A673 (cell line): Measurements from ENCODE around the gene WDR82. TPM values are rescaled to one million over a fixed set of nuclear protein-coding genes. Genes with fewer than 3 reads are reported as not detected.

ENCODE experiments used
- BruUV-seq: library from RNA; stranded (reverse); fragments of 400-500 nt; replicated peaks from 2 replicates; lab custom pipeline; 2021; lab: Mats Ljungman, UMichigan
- CTCF ChIA-PET: fragments of 300-600 bp; sonication (Branson Sonifier 250); formaldehyde crosslinking; loops from one replicate; lab custom pipeline; 2022; ENCODE audit warnings: antibody characterized with exemption; lab: Charles Lee
- POLR2A ChIA-PET: fragments of 300-600 bp; sonication (Branson Sonifier 250); formaldehyde crosslinking; loops from one replicate; lab custom pipeline; 2022; ENCODE audit warnings: antibody characterized with exemption; ENCODE audit not compliant: low non-redundant PET; lab: Charles Lee
- DNase-seq: peaks from one replicate; pipeline ENCODE4 v3.0.0-alpha.2; 2015; ENCODE audit warnings: low spot score
- H3K27ac ChIP-seq: fragments of 200-600 bp; sonication (generic); 2 replicates; pipeline ENCODE4 v1.5.1; 2016; ENCODE audit warnings: mixed run types, low read depth, mild to moderate bottlenecking, mixed read lengths, antibody characterized with exemption, low read length; ENCODE audit not compliant: poor library complexity, severe bottlenecking
- H3K27me3 ChIP-seq: fragments of 200-600 bp; sonication (generic); replicated peaks from 2 replicates; pipeline ENCODE4 v1.6.1; 2017; ENCODE audit warnings: mixed run types, low read depth, mild to moderate bottlenecking, mixed read lengths, antibody characterized with exemption, low read length; ENCODE audit not compliant: insufficient read depth, poor library complexity
- H3K36me3 ChIP-seq: fragments of 200-600 bp; sonication (generic); 2 replicates; pipeline ENCODE4 v1.6.1; 2016; ENCODE audit warnings: mixed run types, mild to moderate bottlenecking, mixed read lengths, antibody characterized with exemption, low read length; ENCODE audit not compliant: insufficient read depth, poor library complexity, severe bottlenecking
- H3K4me1 ChIP-seq: fragments of 200-600 bp; sonication (generic); 2 replicates; pipeline ENCODE4 v1.6.1; 2017; ENCODE audit warnings: mixed run types, mild to moderate bottlenecking, mixed read lengths, antibody characterized with exemption, low read length; ENCODE audit not compliant: insufficient read depth, poor library complexity, severe bottlenecking
- H3K4me3 ChIP-seq: fragments of 200-600 bp; sonication (generic); 2 replicates; pipeline ENCODE4 v1.5.1; 2016; ENCODE audit warnings: low read depth, mixed run types, mild to moderate bottlenecking, mixed read lengths, low read length; ENCODE audit not compliant: poor library complexity, severe bottlenecking
- H3K9me3 ChIP-seq: fragments of 200-600 bp; sonication (generic); 2 replicates; pipeline ENCODE4 v1.6.1; 2016; ENCODE audit warnings: mixed run types, low read depth, mild to moderate bottlenecking, mixed read lengths, antibody characterized with exemption, low read length; ENCODE audit not compliant: poor library complexity, severe bottlenecking
- EZH2 ChIP-seq: fragments of 200-600 bp; sonication (generic); IDR thresholded peaks from 2 replicates; pipeline ENCODE4 v1.6.1; 2017; ENCODE audit warnings: borderline replicate concordance, low read depth, mild to moderate bottlenecking, mixed read lengths, antibody characterized with exemption, low read length; ENCODE audit not compliant: poor library complexity, severe bottlenecking
- intact Hi-C: fragments of 100-400 bp; cut with micrococcal nuclease; formaldehyde crosslinking; loops from one replicate; pipeline ENCODE4 v1.10.0; 2022; ENCODE audit not compliant: unreplicated experiment
- total RNA-seq: library from RNA; stranded (reverse); gene quantifications from 2 replicates; pipeline ENCODE4 v1.2.3, GENCODE V29; 2021
- TF ChIP-seq, protein P1 (sequence below): fragments of 300-800, 200-600 bp; sonication (generic); conservative IDR thresholded peaks from 2 replicates; pipeline ENCODE4 v1.5.1; 2017; ENCODE audit warnings: low read depth, mild to moderate bottlenecking, antibody characterized with exemption, low read length, moderate library complexity, mixed read lengths

WDR82 gene
- total RNA-seq, 1 experiment from 2014 or later, result 54.3 TPM

DNA sequence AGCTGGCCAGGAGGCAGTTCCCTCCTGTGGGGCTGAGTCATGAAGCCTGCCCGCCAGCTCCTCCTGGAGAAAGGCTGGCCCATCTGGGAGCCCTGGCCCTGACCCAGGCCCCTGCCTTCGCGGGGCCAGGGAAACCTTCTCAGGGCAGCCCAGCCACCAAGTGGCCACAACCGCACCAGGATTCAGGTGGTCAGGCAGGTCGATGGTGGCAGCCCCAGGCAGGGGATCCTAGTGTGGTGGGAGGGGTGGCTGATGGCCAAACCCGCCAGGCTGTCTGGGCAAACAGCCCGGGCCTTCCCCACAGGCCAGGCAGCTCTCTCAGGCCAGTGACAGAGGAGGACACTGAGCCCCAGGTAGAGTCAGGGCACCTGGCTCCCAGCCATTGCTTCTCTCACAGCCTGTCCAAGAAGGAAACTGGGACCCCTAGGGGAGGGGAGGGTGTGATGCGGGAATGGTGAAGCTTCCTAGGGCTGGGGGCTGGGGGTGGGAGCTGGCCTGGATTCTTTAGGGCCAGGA, 40.7 kb downstream of the WDR82 start:
- DNase-seq, result no peak
- intact Hi-C loops, result no loop called here
- no peak overlapping the region for H3K27ac ChIP-seq
- ChIA-PET POLR2A (no interaction called here), CTCF (no interaction called here)
- H3K9me3 ChIP-seq, result no peaks in the 10 kb centered on the region
- BruUV-seq, result no TSS peak
- peaks cover 12% of the 10 kb centered on the region for H3K4me1 ChIP-seq
- TF ChIP-seq, protein P1, sequence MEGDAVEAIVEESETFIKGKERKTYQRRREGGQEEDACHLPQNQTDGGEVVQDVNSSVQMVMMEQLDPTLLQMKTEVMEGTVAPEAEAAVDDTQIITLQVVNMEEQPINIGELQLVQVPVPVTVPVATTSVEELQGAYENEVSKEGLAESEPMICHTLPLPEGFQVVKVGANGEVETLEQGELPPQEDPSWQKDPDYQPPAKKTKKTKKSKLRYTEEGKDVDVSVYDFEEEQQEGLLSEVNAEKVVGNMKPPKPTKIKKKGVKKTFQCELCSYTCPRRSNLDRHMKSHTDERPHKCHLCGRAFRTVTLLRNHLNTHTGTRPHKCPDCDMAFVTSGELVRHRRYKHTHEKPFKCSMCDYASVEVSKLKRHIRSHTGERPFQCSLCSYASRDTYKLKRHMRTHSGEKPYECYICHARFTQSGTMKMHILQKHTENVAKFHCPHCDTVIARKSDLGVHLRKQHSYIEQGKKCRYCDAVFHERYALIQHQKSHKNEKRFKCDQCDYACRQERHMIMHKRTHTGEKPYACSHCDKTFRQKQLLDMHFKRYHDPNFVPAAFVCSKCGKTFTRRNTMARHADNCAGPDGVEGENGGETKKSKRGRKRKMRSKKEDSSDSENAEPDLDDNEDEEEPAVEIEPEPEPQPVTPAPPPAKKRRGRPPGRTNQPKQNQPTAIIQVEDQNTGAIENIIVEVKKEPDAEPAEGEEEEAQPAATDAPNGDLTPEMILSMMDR, result no peak
- no peak for TF ChIP-seq EZH2
- no peaks in the 10 kb centered on the region for H3K36me3 ChIP-seq
- peak overlapping the region; percentile 75 for H3K4me3 ChIP-seq
- no peaks in the 10 kb centered on the region for H3K27me3 ChIP-seq

DNA sequence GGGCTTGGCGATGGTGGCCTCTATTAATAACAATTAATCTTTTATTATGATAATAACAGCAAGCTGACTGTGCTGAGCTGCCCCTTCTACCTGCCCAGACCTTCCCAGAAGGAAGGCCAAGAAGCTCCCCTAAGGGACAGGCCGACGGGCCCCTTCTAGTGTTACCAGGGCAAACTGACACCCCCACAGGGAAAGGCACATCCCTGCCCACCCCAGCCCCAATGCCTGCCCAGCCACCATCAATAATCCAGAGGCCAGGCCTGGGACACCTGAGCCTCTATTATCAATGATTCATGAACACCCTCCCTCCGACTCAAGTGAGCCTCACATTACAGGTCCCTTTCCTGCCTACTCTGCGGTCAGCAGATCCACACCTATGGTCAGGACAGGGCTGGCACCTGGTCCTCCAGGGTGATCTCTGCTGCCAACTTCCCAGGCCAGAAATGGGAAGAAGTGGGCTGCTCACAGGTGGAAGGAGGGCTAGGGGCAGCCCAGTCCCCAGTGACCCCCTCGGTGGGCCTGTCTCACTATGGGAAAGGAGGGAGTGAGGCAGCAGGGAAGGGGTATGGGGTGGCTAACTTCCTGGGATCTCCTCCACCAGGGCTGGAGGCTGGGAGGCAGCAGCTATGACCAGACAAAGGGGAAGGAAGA, 41.3 kb downstream of the WDR82 start:
- Histone ChIP-seq H3K27ac (no peak overlapping the region), H3K4me3 (no peak overlapping the region), H3K27me3 (no peaks in the 10 kb centered on the region), H3K36me3 (no peaks in the 10 kb centered on the region), H3K4me1 (peaks cover 12% of the 10 kb centered on the region), H3K9me3 (no peaks in the 10 kb centered on the region)
- TF ChIP-seq, protein P1, result no peak
- no peak for TF ChIP-seq EZH2
- POLR2A ChIA-PET, result no interaction called here
- intact Hi-C loops, result no loop called here
- CTCF ChIA-PET, result no interaction called here
- no peak for DNase-seq
- BruUV-seq, result no TSS peak

DNA sequence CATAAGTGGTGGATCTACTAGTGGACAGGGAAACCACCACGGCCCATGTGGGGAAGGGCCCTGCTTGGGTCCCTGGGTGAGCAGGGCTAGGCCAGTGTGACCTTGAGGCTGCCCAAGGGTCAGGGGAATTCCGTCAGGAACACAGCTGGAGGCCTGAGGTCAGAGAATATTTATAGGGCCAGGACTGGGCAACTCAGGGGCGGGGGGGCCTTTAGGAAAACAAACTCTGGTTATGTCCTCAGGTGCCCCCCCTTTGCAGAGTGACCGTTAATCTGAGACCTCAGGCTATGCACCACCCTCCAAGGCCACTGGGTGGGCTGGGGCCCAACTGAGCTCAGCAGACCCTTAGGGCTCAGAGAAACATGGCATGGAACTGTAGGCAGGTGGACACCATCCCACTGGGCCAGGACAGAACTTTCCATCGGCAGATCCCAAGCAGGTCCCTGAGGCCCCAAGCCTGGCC, 42.0 kb downstream of the WDR82 start:
- no peaks in the 10 kb centered on the region for H3K36me3 ChIP-seq
- TF ChIP-seq EZH2, result no peak
- TF ChIP-seq, protein P1, result no peak
- no peak for DNase-seq
- ChIA-PET POLR2A (no interaction called here), CTCF (no interaction called here)
- no peak overlapping the region for H3K27ac ChIP-seq
- peaks cover 12% of the 10 kb centered on the region for H3K4me1 ChIP-seq
- no peaks in the 10 kb centered on the region for H3K27me3 ChIP-seq
- no TSS peak for BruUV-seq
- intact Hi-C loops, result no loop called here
- no peaks in the 10 kb centered on the region for H3K9me3 ChIP-seq
- H3K4me3 ChIP-seq, result no peak overlapping the region
